ENCODE measurements around the gene BCAR1.

BCAR1 gene

DNA sequence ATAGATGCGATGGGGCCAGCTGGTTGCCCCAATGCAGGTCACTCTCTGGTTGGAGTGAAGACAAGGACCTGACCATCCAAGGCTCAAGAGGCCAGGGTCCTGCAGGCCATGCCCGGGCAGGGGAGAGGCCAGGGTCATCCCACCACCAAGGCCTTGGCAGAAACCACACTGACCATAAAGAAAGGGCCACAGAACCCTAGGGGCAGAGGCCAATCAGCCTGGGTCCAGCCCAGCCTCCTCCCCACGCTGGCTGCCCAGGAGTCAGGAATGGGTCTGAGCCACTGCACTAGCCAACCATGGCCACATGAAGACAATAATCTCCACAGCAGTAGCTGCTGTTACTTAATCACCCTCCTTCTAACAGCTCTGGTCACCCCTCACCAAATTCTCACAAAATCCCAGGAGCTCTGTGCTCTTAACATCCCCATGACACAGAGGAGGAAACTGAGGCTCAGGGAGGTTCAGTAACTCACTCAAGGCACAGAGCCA, 10.2 kb upstream of the BCAR1 start:
- TF ChIP-seq, protein P1, sequence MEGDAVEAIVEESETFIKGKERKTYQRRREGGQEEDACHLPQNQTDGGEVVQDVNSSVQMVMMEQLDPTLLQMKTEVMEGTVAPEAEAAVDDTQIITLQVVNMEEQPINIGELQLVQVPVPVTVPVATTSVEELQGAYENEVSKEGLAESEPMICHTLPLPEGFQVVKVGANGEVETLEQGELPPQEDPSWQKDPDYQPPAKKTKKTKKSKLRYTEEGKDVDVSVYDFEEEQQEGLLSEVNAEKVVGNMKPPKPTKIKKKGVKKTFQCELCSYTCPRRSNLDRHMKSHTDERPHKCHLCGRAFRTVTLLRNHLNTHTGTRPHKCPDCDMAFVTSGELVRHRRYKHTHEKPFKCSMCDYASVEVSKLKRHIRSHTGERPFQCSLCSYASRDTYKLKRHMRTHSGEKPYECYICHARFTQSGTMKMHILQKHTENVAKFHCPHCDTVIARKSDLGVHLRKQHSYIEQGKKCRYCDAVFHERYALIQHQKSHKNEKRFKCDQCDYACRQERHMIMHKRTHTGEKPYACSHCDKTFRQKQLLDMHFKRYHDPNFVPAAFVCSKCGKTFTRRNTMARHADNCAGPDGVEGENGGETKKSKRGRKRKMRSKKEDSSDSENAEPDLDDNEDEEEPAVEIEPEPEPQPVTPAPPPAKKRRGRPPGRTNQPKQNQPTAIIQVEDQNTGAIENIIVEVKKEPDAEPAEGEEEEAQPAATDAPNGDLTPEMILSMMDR (IDR thresholded peaks at IDR 0.05; ENCODE audit: low read depth, low read length, missing control alignments): no peak
- in situ Hi-C loops (cut with HindIII; ENCODE audit: low sequenced_read_pairs): no loop called here
- DNase-seq (ENCODE audit: low read depth): no peak
- H3K4me3 ChIP-seq (ENCODE audit: low read depth, low read length): no peak overlapping the region

DNA sequence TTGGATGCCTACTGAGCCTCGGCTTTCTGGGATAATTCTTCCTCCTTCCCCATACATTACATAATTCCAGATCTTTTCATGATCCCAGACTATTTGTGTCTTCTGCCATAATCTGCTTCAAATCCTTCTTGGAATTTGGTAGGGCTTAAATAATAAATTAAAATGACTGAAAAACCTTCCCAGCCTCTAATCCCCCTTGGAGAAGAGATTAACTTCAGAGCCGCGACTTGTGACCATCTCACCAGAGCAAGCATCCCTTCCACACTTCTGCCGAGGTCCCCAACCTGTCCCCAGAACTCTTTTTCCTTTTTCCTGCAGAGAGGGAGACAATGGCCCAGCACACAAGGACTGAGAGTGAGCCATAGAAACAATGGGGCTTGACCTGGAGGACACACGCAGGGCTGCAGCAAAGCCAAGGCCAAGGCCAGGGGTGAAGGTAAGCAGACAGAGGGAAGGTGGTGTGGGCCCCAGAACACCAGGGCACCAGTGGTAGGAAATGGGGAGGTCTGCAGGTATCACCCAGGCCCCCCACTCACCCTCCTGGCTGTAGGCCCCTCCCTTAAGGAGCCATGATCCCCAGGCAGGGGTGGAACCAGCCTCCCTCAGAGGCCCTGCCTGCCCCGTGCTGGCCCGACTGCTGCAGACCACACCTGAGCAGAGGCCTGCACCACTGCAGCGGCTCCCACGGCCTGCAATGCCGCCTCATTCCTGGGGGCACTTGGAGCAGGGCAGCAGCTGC, 9.6 kb upstream of the BCAR1 start:
- TF ChIP-seq, protein P1 (IDR thresholded peaks at IDR 0.05; ENCODE audit: low read depth, low read length, missing control alignments): no peak
- in situ Hi-C loops (cut with HindIII; ENCODE audit: low sequenced_read_pairs): no loop called here
- H3K4me3 ChIP-seq (ENCODE audit: low read depth, low read length): no peak overlapping the region
- DNase-seq (ENCODE audit: low read depth): no peak

DNA sequence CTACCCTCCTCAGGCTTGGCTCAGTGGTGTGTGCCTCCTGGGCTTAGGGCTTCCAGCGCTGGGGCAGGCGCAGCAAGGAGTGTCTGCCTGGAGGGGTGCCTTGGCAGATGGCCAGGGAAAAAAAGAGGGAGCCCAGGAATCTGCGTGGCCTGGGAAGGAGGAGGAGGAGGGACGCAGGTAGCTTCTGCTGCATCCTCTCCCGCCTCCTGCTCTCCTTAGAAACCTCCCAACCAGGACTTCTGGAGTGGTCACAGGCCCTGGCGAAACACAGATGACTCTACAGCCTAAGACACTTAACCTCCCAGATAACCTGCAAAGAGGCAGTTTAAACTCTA, 7.3 kb upstream of the BCAR1 start:
- TF ChIP-seq, protein P1 (IDR thresholded peaks at IDR 0.05; ENCODE audit: low read depth, low read length, missing control alignments): no peak
- in situ Hi-C loops (cut with HindIII; ENCODE audit: low sequenced_read_pairs): no loop called here
- H3K4me3 ChIP-seq (ENCODE audit: low read depth, low read length): no peak overlapping the region
- DNase-seq (ENCODE audit: low read depth): no peak

DNA sequence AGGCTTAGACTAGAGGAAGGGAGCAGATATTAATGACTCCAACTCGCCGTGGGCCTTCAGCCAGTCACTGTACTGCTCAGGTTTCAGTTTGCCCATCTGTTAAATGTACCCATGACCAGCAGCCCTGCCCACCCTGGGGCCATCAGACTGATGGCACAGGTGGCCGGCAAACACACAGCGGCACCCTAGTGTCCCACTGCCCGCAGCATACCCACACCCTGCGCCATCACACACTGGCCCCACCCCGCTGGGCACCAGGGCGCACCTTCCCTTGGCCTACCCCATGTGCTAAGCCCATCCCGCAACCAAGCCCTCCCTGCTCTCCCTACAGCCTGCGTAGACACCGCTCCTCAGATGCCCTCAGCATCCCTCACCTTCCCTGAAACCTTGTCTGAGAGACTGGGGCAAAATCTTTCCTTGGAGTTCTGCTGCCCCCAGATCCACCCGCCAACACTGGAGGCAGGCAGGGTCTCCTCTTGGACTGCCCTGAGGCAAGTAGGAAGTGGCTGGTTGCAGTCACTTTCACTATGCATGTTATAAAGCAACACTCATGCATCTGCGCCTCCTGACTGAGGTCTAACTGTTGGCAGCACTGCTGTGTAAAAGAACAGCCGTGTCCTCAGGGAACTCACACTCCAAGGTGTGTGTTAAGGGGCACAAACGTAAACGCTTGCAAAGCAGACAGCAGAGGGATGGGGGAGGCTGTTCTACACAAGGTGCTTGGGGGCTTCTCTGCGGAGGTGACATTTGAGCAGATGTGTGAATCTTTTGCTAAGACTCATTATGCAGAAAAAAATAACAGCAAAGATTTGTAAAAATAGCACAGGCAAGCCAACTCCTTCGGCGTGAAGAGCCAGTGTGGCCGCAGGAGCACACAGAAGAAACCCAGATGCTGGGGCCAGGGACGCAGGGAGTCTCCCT, 6.7 kb upstream of the BCAR1 start:
- in situ Hi-C loops (cut with HindIII; ENCODE audit: low sequenced_read_pairs): no loop called here
- H3K4me3 ChIP-seq (ENCODE audit: low read depth, low read length): no peak overlapping the region
- DNase-seq (ENCODE audit: low read depth): no peak
- TF ChIP-seq, protein P1 (IDR thresholded peaks at IDR 0.05; ENCODE audit: low read depth, low read length, missing control alignments): no peak

DNA sequence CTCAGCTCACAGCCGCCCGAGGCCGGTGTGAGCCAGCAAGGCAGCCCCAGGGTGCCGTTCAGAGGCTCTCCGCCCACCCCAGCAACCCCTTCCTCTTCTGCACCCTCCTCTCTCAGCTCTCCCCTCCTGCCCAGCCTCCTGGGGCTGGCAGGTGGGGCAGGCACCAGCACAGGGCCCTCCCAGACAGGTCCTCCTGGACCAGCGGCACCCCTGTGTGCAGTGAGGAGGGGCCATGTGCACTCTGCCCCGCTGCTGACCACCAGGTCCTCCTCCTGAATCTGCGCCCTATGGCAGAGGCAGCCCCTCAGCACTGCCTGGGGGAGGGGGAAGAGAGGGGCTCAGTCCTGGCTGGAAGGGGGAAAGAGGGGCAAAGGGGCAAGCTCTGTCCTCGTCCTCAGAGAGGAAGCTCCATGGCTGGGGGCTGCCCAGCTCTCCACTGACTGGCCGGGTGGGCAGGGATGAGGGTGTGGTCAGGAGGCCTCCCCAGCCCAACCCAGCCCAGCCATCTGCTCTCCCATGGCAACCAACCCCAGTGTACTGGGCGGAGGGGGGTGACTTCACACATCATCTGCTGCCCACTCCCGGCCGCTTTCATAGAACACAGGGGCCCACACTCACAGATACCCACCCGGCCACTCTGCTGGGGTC, 5.4 kb upstream of the BCAR1 start:
- no peak overlapping the region for H3K4me3 ChIP-seq (ENCODE audit: low read depth, low read length)
- TF ChIP-seq, protein P1 (IDR thresholded peaks at IDR 0.05; ENCODE audit: low read depth, low read length, missing control alignments): no peak
- no peak for DNase-seq (ENCODE audit: low read depth)
- in situ Hi-C loops (cut with HindIII; ENCODE audit: low sequenced_read_pairs): no loop called here

DNA sequence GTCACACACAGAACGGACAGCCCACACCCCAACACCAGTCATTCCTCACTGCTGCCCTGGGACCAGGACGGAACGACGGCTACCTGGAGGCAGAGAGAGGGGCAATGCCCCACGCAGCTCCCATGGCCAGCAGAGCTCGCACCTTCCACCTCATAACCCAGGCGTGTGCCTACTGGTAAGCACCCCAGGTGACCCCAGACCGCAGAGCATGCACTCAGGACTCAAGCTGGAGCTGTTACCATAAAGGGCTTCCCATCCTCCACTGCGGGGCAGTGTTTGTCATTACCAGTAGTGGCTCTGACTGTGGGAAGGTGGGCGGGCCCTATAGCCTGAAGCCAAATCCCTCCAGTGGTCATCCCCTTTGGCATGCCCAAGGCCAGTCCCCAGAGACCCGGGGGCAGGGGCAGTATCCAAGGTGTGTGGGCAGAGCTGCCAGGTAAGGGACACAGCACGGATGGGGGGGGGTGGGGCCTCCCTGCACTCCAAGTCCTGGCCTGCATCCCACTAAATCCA, 4.7 kb upstream of the BCAR1 start:
- no peak overlapping the region for H3K4me3 ChIP-seq (ENCODE audit: low read depth, low read length)
- in situ Hi-C loops (cut with HindIII; ENCODE audit: low sequenced_read_pairs): no loop called here
- TF ChIP-seq, protein P1 (IDR thresholded peaks at IDR 0.05; ENCODE audit: low read depth, low read length, missing control alignments): no peak
- DNase-seq (ENCODE audit: low read depth): no peak
